Measurements from ENCODE around the gene SPEM3. TPM values are rescaled to one million over a fixed set of nuclear protein-coding genes. Genes with fewer than 3 reads are reported as not detected.

The SPEM3 gene
- total RNA-seq, 3 donors from 2014 or later = not detected

- no peak overlapping the region for H3K4me3 ChIP-seq
- H3K4me1 ChIP-seq = no peaks in the 10 kb centered on the region
- H3K27me3 ChIP-seq = no peaks in the 10 kb centered on the region
- no peaks in the 10 kb centered on the region for H3K9me3 ChIP-seq
- intact Hi-C loops (cut with DNase I; ENCODE audit: low total_unique reads) = no loop called here
- no peak overlapping the region for H3K27ac ChIP-seq
- TF ChIP-seq POLR2AphosphoS5 (IDR thresholded peaks at IDR 0.05) (no peak), CTCF (IDR thresholded peaks at IDR 0.05) (no peak)
- H3K36me3 ChIP-seq = no peaks in the 10 kb centered on the region
- no peak for DNase-seq (ENCODE audit: low spot score in 2 of 2)
Measured at GRCh38 chr17:7416323-7416722, 12.3 kb upstream of the SPEM3 start.

GRCh38 chr17:7417056-7417655 lies 11.5 kb upstream of the SPEM3 start:
- intact Hi-C loops (cut with DNase I; ENCODE audit: low total_unique reads) = no loop called here
- H3K27ac ChIP-seq = no peak overlapping the region
- TF ChIP-seq POLR2A (IDR thresholded peaks at IDR 0.05) (no peak), CTCF (IDR thresholded peaks at IDR 0.05) (no peak), POLR2AphosphoS5 (IDR thresholded peaks at IDR 0.05) (no peak)
- no peaks in the 10 kb centered on the region for H3K27me3 ChIP-seq
- H3K4me1 ChIP-seq = no peaks in the 10 kb centered on the region
- H3K36me3 ChIP-seq = no peaks in the 10 kb centered on the region
- no peak for DNase-seq (ENCODE audit: low spot score in 2 of 2)
- no peaks in the 10 kb centered on the region for H3K9me3 ChIP-seq
- H3K4me3 ChIP-seq = no peak overlapping the region

GRCh38 chr17:7418472-7419152 lies 10.0 kb upstream of the SPEM3 start:
- TF ChIP-seq POLR2AphosphoS5 (IDR thresholded peaks at IDR 0.05) (no peak), CTCF (IDR thresholded peaks at IDR 0.05) (no peak), POLR2A (IDR thresholded peaks at IDR 0.05) (no peak)
- intact Hi-C loops (cut with DNase I; ENCODE audit: low total_unique reads) = no loop called here
- Histone ChIP-seq H3K9me3 (no peaks in the 10 kb centered on the region), H3K4me1 (no peaks in the 10 kb centered on the region), H3K36me3 (no peaks in the 10 kb centered on the region), H3K4me3 (no peak overlapping the region), H3K27me3 (no peaks in the 10 kb centered on the region), H3K27ac (peak overlapping the region in 1 of 2 donors; percentile 32)
- no peak for DNase-seq (ENCODE audit: low spot score in 2 of 2)

- no peak for DNase-seq (ENCODE audit: low spot score in 2 of 2)
- Histone ChIP-seq H3K4me3 (no peak within 1 kb of the TSS), H3K4me1 (no peaks in the 10 kb centered on the region), H3K9me3 (no peaks in the 10 kb centered on the region), H3K27ac (peak within 1 kb of the TSS in 1 of 2 donors; percentile 32), H3K36me3 (no peaks in the 10 kb centered on the region), H3K27me3 (no peaks in the 10 kb centered on the region)
- TF ChIP-seq POLR2AphosphoS5 (IDR thresholded peaks at IDR 0.05) (no peak), POLR2A (IDR thresholded peaks at IDR 0.05) (no peak), CTCF (IDR thresholded peaks at IDR 0.05) (no peak)
- intact Hi-C loops (cut with DNase I; ENCODE audit: low total_unique reads) = no loop called here
Measured at GRCh38 chr17:7419819-7420610, 8.6 kb upstream of the SPEM3 start, which contains the start of gene SPEM1. Gene SPEM1, plus strand, starts transcription at chr17:7420324. Its CDS starts 61 bp downstream, at chr17:7420385.

- Histone ChIP-seq H3K27ac (no peak overlapping the region), H3K4me3 (no peak overlapping the region), H3K4me1 (no peaks in the 10 kb centered on the region), H3K27me3 (no peaks in the 10 kb centered on the region), H3K9me3 (no peaks in the 10 kb centered on the region), H3K36me3 (no peaks in the 10 kb centered on the region)
- TF ChIP-seq POLR2AphosphoS5 (IDR thresholded peaks at IDR 0.05) (no peak), POLR2A (IDR thresholded peaks at IDR 0.05) (no peak), CTCF (IDR thresholded peaks at IDR 0.05) (no peak)
- intact Hi-C loops (cut with DNase I; ENCODE audit: low total_unique reads) = no loop called here
- DNase-seq (ENCODE audit: low spot score in 2 of 2) = no peak
Measured at GRCh38 chr17:7421186-7421585, 7.5 kb upstream of the SPEM3 start.
